ENCODE data around the gene LARGE2.

Gene LARGE2

GRCh38 chr11:45930951-45931570 is 8.6 kb downstream of the LARGE2 start:
- peak overlapping the region; percentile 78 for H3K4me3 ChIP-seq (ENCODE audit: low read length)
- peaks cover 60% of the 10 kb centered on the region for H3K79me2 ChIP-seq (ENCODE audit: control insufficient read depth, low read length)
- no peaks in the 10 kb centered on the region for H4K20me1 ChIP-seq (ENCODE audit: control insufficient read depth, insufficient read depth, low read depth, low read length)
- no peaks in the 10 kb centered on the region for H3K9me3 ChIP-seq (ENCODE audit: control insufficient read depth, insufficient read depth, low read length)
- peak overlapping the region; percentile 75 for H3K4me2 ChIP-seq (ENCODE audit: low read length)
- H3K27ac ChIP-seq (ENCODE audit: low read depth, low read length), result peak overlapping the region; percentile 98
- peaks cover 34% of the 10 kb centered on the region for H3F3A ChIP-seq (ENCODE audit: control insufficient read depth, insufficient read depth)
- no peaks in the 10 kb centered on the region for H3K27me3 ChIP-seq (ENCODE audit: control insufficient read depth, low read length)
- H3K4me1 ChIP-seq (ENCODE audit: control insufficient read depth, low read length), result peaks cover 97% of the 10 kb centered on the region
- H3K36me3 ChIP-seq (ENCODE audit: control insufficient read depth, low read length), result peaks cover 73% of the 10 kb centered on the region
- TF ChIP-seq EZH2phosphoT487 (IDR thresholded peaks at IDR 0.05; ENCODE audit: borderline replicate concordance, low read length), result no peak
- no peak for TF ChIP-seq CTCF (IDR thresholded peaks at IDR 0.05; ENCODE audit: low read depth, low read length, poor library complexity, severe bottlenecking)
- no peaks in the 10 kb centered on the region for H3K9me2 ChIP-seq (replicated peaks; ENCODE audit: control insufficient read depth, low read length)

GRCh38 chr11:45931739-45932138 is 9.3 kb downstream of the LARGE2 start:
- Histone ChIP-seq H3K4me2 (ENCODE audit: low read length) (peak overlapping the region; percentile 75), H3K36me3 (ENCODE audit: control insufficient read depth, low read length) (peaks cover 66% of the 10 kb centered on the region), H3K9me3 (ENCODE audit: control insufficient read depth, insufficient read depth, low read length) (no peaks in the 10 kb centered on the region), H3K4me3 (ENCODE audit: low read length) (peak overlapping the region; percentile 78), H3K27ac (ENCODE audit: low read depth, low read length) (peak overlapping the region; percentile 98), H3K9me2 (replicated peaks; ENCODE audit: control insufficient read depth, low read length) (no peaks in the 10 kb centered on the region), H4K20me1 (ENCODE audit: control insufficient read depth, insufficient read depth, low read depth, low read length) (no peaks in the 10 kb centered on the region), H3K79me2 (ENCODE audit: control insufficient read depth, low read length) (peaks cover 58% of the 10 kb centered on the region), H3K27me3 (ENCODE audit: control insufficient read depth, low read length) (no peaks in the 10 kb centered on the region), H3F3A (ENCODE audit: control insufficient read depth, insufficient read depth) (peaks cover 34% of the 10 kb centered on the region), H3K4me1 (ENCODE audit: control insufficient read depth, low read length) (peaks cover 99% of the 10 kb centered on the region)
- no peak for TF ChIP-seq EZH2phosphoT487 (IDR thresholded peaks at IDR 0.05; ENCODE audit: borderline replicate concordance, low read length)
- TF ChIP-seq CTCF (IDR thresholded peaks at IDR 0.05; ENCODE audit: low read depth, low read length, poor library complexity, severe bottlenecking), result no peak

- Histone ChIP-seq H3K9me2 (replicated peaks; ENCODE audit: control insufficient read depth, low read length) (no peaks in the 10 kb centered on the region), H3K27ac (ENCODE audit: low read depth, low read length) (peak overlapping the region; percentile 98), H3K9me3 (ENCODE audit: control insufficient read depth, insufficient read depth, low read length) (no peaks in the 10 kb centered on the region), H3K79me2 (ENCODE audit: control insufficient read depth, low read length) (peaks cover 54% of the 10 kb centered on the region), H3F3A (ENCODE audit: control insufficient read depth, insufficient read depth) (peaks cover 34% of the 10 kb centered on the region), H4K20me1 (ENCODE audit: control insufficient read depth, insufficient read depth, low read depth, low read length) (no peaks in the 10 kb centered on the region), H3K4me2 (ENCODE audit: low read length) (peak overlapping the region; percentile 75), H3K4me1 (ENCODE audit: control insufficient read depth, low read length) (peaks cover 98% of the 10 kb centered on the region), H3K27me3 (ENCODE audit: control insufficient read depth, low read length) (no peaks in the 10 kb centered on the region), H3K36me3 (ENCODE audit: control insufficient read depth, low read length) (peaks cover 62% of the 10 kb centered on the region), H3K4me3 (ENCODE audit: low read length) (peak overlapping the region; percentile 78)
- TF ChIP-seq CTCF (IDR thresholded peaks at IDR 0.05; ENCODE audit: low read depth, low read length, poor library complexity, severe bottlenecking) (no peak), EZH2phosphoT487 (IDR thresholded peaks at IDR 0.05; ENCODE audit: borderline replicate concordance, low read length) (no peak)
These were observed 9.8 kb downstream of the LARGE2 start for GRCh38 chr11:45932217-45932616.

Measured in DOHH2 (cell line).